Measurements from ENCODE around the gene PEX14.

Gene PEX14

GRCh38 chr1:10586125-10586524 is 111.4 kb downstream of the PEX14 start:
- Histone ChIP-seq H3K9me3 (ENCODE audit: control insufficient read depth in 2 of 2, low read length in 2 of 2) (no peaks in the 10 kb centered on the region), H3K9ac (ENCODE audit: low read depth in 1 of 2, low read length in 2 of 2) (no peak overlapping the region), H3K36me3 (ENCODE audit: control insufficient read depth in 2 of 2, insufficient read depth in 2 of 2, low read length in 2 of 2) (no peaks in the 10 kb centered on the region)

GRCh38 chr1:10588640-10589039 is 113.9 kb downstream of the PEX14 start:
- Histone ChIP-seq H3K4me3 (ENCODE audit: low read length in 2 of 2) (no peak overlapping the region), H3K9me3 (ENCODE audit: control insufficient read depth in 2 of 2, low read length in 2 of 2) (no peaks in the 10 kb centered on the region), H3K36me3 (ENCODE audit: control insufficient read depth in 2 of 2, insufficient read depth in 2 of 2, low read length in 2 of 2) (no peaks in the 10 kb centered on the region), H3K27ac (ENCODE audit: low read depth in 2 of 2, low read length in 2 of 2) (no peak overlapping the region), H3K9ac (ENCODE audit: low read depth in 1 of 2, low read length in 2 of 2) (no peak overlapping the region), H3K27me3 (ENCODE audit: control insufficient read depth in 2 of 2, insufficient read depth in 2 of 2, low read length in 2 of 2) (no peaks in the 10 kb centered on the region), H3K4me1 (ENCODE audit: control insufficient read depth in 2 of 2, insufficient read depth in 2 of 2, low read length in 2 of 2) (no peaks in the 10 kb centered on the region)

More at GRCh38 chr1:10586125-10586524, 111.4 kb downstream of the PEX14 start:
- Histone ChIP-seq H3K27ac (ENCODE audit: low read depth in 2 of 2, low read length in 2 of 2) (no peak overlapping the region), H3K27me3 (ENCODE audit: control insufficient read depth in 2 of 2, insufficient read depth in 2 of 2, low read length in 2 of 2) (no peaks in the 10 kb centered on the region), H3K4me3 (ENCODE audit: low read length in 2 of 2) (no peak overlapping the region), H3K4me1 (ENCODE audit: control insufficient read depth in 2 of 2, insufficient read depth in 2 of 2, low read length in 2 of 2) (no peaks in the 10 kb centered on the region)

- Histone ChIP-seq H3K36me3 (ENCODE audit: control insufficient read depth in 2 of 2, insufficient read depth in 2 of 2, low read length in 2 of 2) (no peaks in the 10 kb centered on the region), H3K4me1 (ENCODE audit: control insufficient read depth in 2 of 2, insufficient read depth in 2 of 2, low read length in 2 of 2) (no peaks in the 10 kb centered on the region), H3K9me3 (ENCODE audit: control insufficient read depth in 2 of 2, low read length in 2 of 2) (no peaks in the 10 kb centered on the region), H3K9ac (ENCODE audit: low read depth in 1 of 2, low read length in 2 of 2) (no peak overlapping the region), H3K27me3 (ENCODE audit: control insufficient read depth in 2 of 2, insufficient read depth in 2 of 2, low read length in 2 of 2) (no peaks in the 10 kb centered on the region), H3K4me3 (ENCODE audit: low read length in 2 of 2) (no peak overlapping the region), H3K27ac (ENCODE audit: low read depth in 2 of 2, low read length in 2 of 2) (no peak overlapping the region)
Measured at GRCh38 chr1:10589074-10589473, 114.3 kb downstream of the PEX14 start.

- Histone ChIP-seq H3K4me3 (ENCODE audit: low read length in 2 of 2) (no peak overlapping the region), H3K36me3 (ENCODE audit: control insufficient read depth in 2 of 2, insufficient read depth in 2 of 2, low read length in 2 of 2) (no peaks in the 10 kb centered on the region), H3K27me3 (ENCODE audit: control insufficient read depth in 2 of 2, insufficient read depth in 2 of 2, low read length in 2 of 2) (no peaks in the 10 kb centered on the region), H3K27ac (ENCODE audit: low read depth in 2 of 2, low read length in 2 of 2) (no peak overlapping the region), H3K9me3 (ENCODE audit: control insufficient read depth in 2 of 2, low read length in 2 of 2) (no peaks in the 10 kb centered on the region), H3K9ac (ENCODE audit: low read depth in 1 of 2, low read length in 2 of 2) (no peak overlapping the region), H3K4me1 (ENCODE audit: control insufficient read depth in 2 of 2, insufficient read depth in 2 of 2, low read length in 2 of 2) (no peaks in the 10 kb centered on the region)
Measured at GRCh38 chr1:10591010-10591409, 116.3 kb downstream of the PEX14 start.

- no peak overlapping the region for H3K27ac ChIP-seq (ENCODE audit: low read depth in 2 of 2, low read length in 2 of 2)
- no peaks in the 10 kb centered on the region for H3K27me3 ChIP-seq (ENCODE audit: control insufficient read depth in 2 of 2, insufficient read depth in 2 of 2, low read length in 2 of 2)
- H3K4me3 ChIP-seq (ENCODE audit: low read length in 2 of 2), result no peak overlapping the region
- no peak overlapping the region for H3K9ac ChIP-seq (ENCODE audit: low read depth in 1 of 2, low read length in 2 of 2)
- no peaks in the 10 kb centered on the region for H3K36me3 ChIP-seq (ENCODE audit: control insufficient read depth in 2 of 2, insufficient read depth in 2 of 2, low read length in 2 of 2)
- no peaks in the 10 kb centered on the region for H3K9me3 ChIP-seq (ENCODE audit: control insufficient read depth in 2 of 2, low read length in 2 of 2)
- H3K4me1 ChIP-seq (ENCODE audit: control insufficient read depth in 2 of 2, insufficient read depth in 2 of 2, low read length in 2 of 2), result no peaks in the 10 kb centered on the region
Measured at GRCh38 chr1:10592373-10592772, 117.6 kb downstream of the PEX14 start.

- H3K9ac ChIP-seq (ENCODE audit: low read depth in 1 of 2, low read length in 2 of 2), result no peak overlapping the region
- no peak overlapping the region for H3K27ac ChIP-seq (ENCODE audit: low read depth in 2 of 2, low read length in 2 of 2)
- H3K27me3 ChIP-seq (ENCODE audit: control insufficient read depth in 2 of 2, insufficient read depth in 2 of 2, low read length in 2 of 2), result no peaks in the 10 kb centered on the region
Measured at GRCh38 chr1:10593750-10594149, 119.0 kb downstream of the PEX14 start.

GRCh38 chr1:10594595-10595223 is 120.0 kb downstream of the PEX14 start:
- no peaks in the 10 kb centered on the region for H3K36me3 ChIP-seq (ENCODE audit: control insufficient read depth in 2 of 2, insufficient read depth in 2 of 2, low read length in 2 of 2)
- H3K9me3 ChIP-seq (ENCODE audit: control insufficient read depth in 2 of 2, low read length in 2 of 2), result no peaks in the 10 kb centered on the region
- H3K9ac ChIP-seq (ENCODE audit: low read depth in 1 of 2, low read length in 2 of 2), result no peak overlapping the region
- H3K27me3 ChIP-seq (ENCODE audit: control insufficient read depth in 2 of 2, insufficient read depth in 2 of 2, low read length in 2 of 2), result no peaks in the 10 kb centered on the region
- no peak overlapping the region for H3K4me3 ChIP-seq (ENCODE audit: low read length in 2 of 2)
- H3K27ac ChIP-seq (ENCODE audit: low read depth in 2 of 2, low read length in 2 of 2), result no peak overlapping the region
- no peaks in the 10 kb centered on the region for H3K4me1 ChIP-seq (ENCODE audit: control insufficient read depth in 2 of 2, insufficient read depth in 2 of 2, low read length in 2 of 2)

More at GRCh38 chr1:10593750-10594149, 119.0 kb downstream of the PEX14 start:
- Histone ChIP-seq H3K36me3 (ENCODE audit: control insufficient read depth in 2 of 2, insufficient read depth in 2 of 2, low read length in 2 of 2) (no peaks in the 10 kb centered on the region), H3K9me3 (ENCODE audit: control insufficient read depth in 2 of 2, low read length in 2 of 2) (no peaks in the 10 kb centered on the region), H3K4me1 (ENCODE audit: control insufficient read depth in 2 of 2, insufficient read depth in 2 of 2, low read length in 2 of 2) (no peaks in the 10 kb centered on the region), H3K4me3 (ENCODE audit: low read length in 2 of 2) (no peak overlapping the region)

GRCh38 chr1:10596780-10597179 is 122.0 kb downstream of the PEX14 start:
- Histone ChIP-seq H3K27ac (ENCODE audit: low read depth in 2 of 2, low read length in 2 of 2) (no peak overlapping the region), H3K36me3 (ENCODE audit: control insufficient read depth in 2 of 2, insufficient read depth in 2 of 2, low read length in 2 of 2) (no peaks in the 10 kb centered on the region), H3K4me1 (ENCODE audit: control insufficient read depth in 2 of 2, insufficient read depth in 2 of 2, low read length in 2 of 2) (no peaks in the 10 kb centered on the region), H3K9me3 (ENCODE audit: control insufficient read depth in 2 of 2, low read length in 2 of 2) (no peaks in the 10 kb centered on the region), H3K9ac (ENCODE audit: low read depth in 1 of 2, low read length in 2 of 2) (no peak overlapping the region), H3K4me3 (ENCODE audit: low read length in 2 of 2) (no peak overlapping the region), H3K27me3 (ENCODE audit: control insufficient read depth in 2 of 2, insufficient read depth in 2 of 2, low read length in 2 of 2) (no peaks in the 10 kb centered on the region)

- H3K4me1 ChIP-seq (ENCODE audit: control insufficient read depth in 2 of 2, insufficient read depth in 2 of 2, low read length in 2 of 2), result no peaks in the 10 kb centered on the region
- no peaks in the 10 kb centered on the region for H3K27me3 ChIP-seq (ENCODE audit: control insufficient read depth in 2 of 2, insufficient read depth in 2 of 2, low read length in 2 of 2)
- no peak overlapping the region for H3K27ac ChIP-seq (ENCODE audit: low read depth in 2 of 2, low read length in 2 of 2)
- no peak overlapping the region for H3K4me3 ChIP-seq (ENCODE audit: low read length in 2 of 2)
- H3K9me3 ChIP-seq (ENCODE audit: control insufficient read depth in 2 of 2, low read length in 2 of 2), result no peaks in the 10 kb centered on the region
- no peaks in the 10 kb centered on the region for H3K36me3 ChIP-seq (ENCODE audit: control insufficient read depth in 2 of 2, insufficient read depth in 2 of 2, low read length in 2 of 2)
- no peak overlapping the region for H3K9ac ChIP-seq (ENCODE audit: low read depth in 1 of 2, low read length in 2 of 2)
Measured at GRCh38 chr1:10597492-10598388, 123.0 kb downstream of the PEX14 start.

- H3K4me3 ChIP-seq (ENCODE audit: low read length in 2 of 2), result no peak overlapping the region
- no peaks in the 10 kb centered on the region for H3K27me3 ChIP-seq (ENCODE audit: control insufficient read depth in 2 of 2, insufficient read depth in 2 of 2, low read length in 2 of 2)
- H3K27ac ChIP-seq (ENCODE audit: low read depth in 2 of 2, low read length in 2 of 2), result no peak overlapping the region
- H3K9ac ChIP-seq (ENCODE audit: low read depth in 1 of 2, low read length in 2 of 2), result no peak overlapping the region
- no peaks in the 10 kb centered on the region for H3K4me1 ChIP-seq (ENCODE audit: control insufficient read depth in 2 of 2, insufficient read depth in 2 of 2, low read length in 2 of 2)
- H3K36me3 ChIP-seq (ENCODE audit: control insufficient read depth in 2 of 2, insufficient read depth in 2 of 2, low read length in 2 of 2), result no peaks in the 10 kb centered on the region
- H3K9me3 ChIP-seq (ENCODE audit: control insufficient read depth in 2 of 2, low read length in 2 of 2), result no peaks in the 10 kb centered on the region
Measured at GRCh38 chr1:10598389-10598702, 123.6 kb downstream of the PEX14 start.
